GM21528 (cell line): ENCODE measurements around the gene NCSTN.

Source experiments
- ATAC-seq: cut with Tn5 transposase; IDR thresholded peaks from one replicate; pipeline ENCODE4 v1.9.1; 2021; ENCODE audit warnings: mild to moderate bottlenecking, moderate library complexity; ENCODE audit not compliant: unreplicated experiment, low FRiP score

NCSTN gene

GRCh38 chr1:160402001-160402795 lies 59.0 kb downstream of the NCSTN start:
- no peak for ATAC-seq

- ATAC-seq, result no peak
Measured at GRCh38 chr1:160403244-160403643, 60.1 kb downstream of the NCSTN start.

GRCh38 chr1:160404094-160404493 lies 60.9 kb downstream of the NCSTN start:
- no peak for ATAC-seq

GRCh38 chr1:160405331-160405877 lies 62.2 kb downstream of the NCSTN start:
- no peak for ATAC-seq

GRCh38 chr1:160406131-160406968 lies 63.2 kb downstream of the NCSTN start:
- ATAC-seq, result no peak

- ATAC-seq, result no peak
Measured at GRCh38 chr1:160407839-160408801, 64.9 kb downstream of the NCSTN start.
